Ascending aorta (tissue), 2 donors: ENCODE data around the gene ACP5. TPM values are rescaled to one million over a fixed set of nuclear protein-coding genes. Genes with fewer than 3 reads are reported as not detected.
"Not testable (repeated sequence)": the region's sequence is repeated elsewhere in the genome, so short reads cannot be mapped to it uniquely, and the experiment has no call there.

Source experiments
- DNase-seq, 2 donors: peaks; one replicate each; pipeline ENCODE4 v3.0.0-alpha.2; 2019; ENCODE audit warnings: low spot score in 2 of 2
- H3K27ac ChIP-seq, 2 donors: fragments of 200-600 bp; sonication (generic); one replicate each; pipeline ENCODE4 v1.5.1; 2016 to 2017; ENCODE audit warnings: mild to moderate bottlenecking in 1 of 2
- H3K27me3 ChIP-seq: fragments of 200-600 bp; sonication (generic); one replicate; pipeline ENCODE4 v1.5.1; 2017
- H3K36me3 ChIP-seq, 2 donors: fragments of 200-600 bp; sonication (generic); one replicate each; pipeline ENCODE4 v1.5.1; 2016
- H3K4me1 ChIP-seq, 2 donors: fragments of 200-600 bp; sonication (generic); one replicate each; pipeline ENCODE4 v1.5.1; 2016 to 2017; ENCODE audit warnings: mild to moderate bottlenecking in 1 of 2
- H3K4me3 ChIP-seq, 2 donors: fragments of 200-600 bp; sonication (generic); one replicate each; pipeline ENCODE4 v1.5.1; 2016 to 2017; ENCODE audit warnings: mild to moderate bottlenecking in 1 of 2
- H3K9me3 ChIP-seq, 2 donors: fragments of 200-600 bp; sonication (generic); one replicate each; pipeline ENCODE4 v1.5.1; 2016
- intact Hi-C: fragments of 100-400 bp; cut with DNase I; formaldehyde crosslinking; loops from one replicate; pipeline ENCODE4 v1.15.1; 2023
- total RNA-seq: library from RNA; depleted of rRNA; stranded (reverse); fragments of >200 nt; gene quantifications from one replicate; pipeline ENCODE4 v1.1.0, GENCODE V29; 2016
- TF ChIP-seq, protein P1 (sequence below), 3 experiments: fragments of 200-600 bp in 2 of 3; fragments of 450-650 bp in 1 of 3; sonication (generic) in 2 of 3; IDR thresholded peaks; one replicate each; pipeline ENCODE4 v1.5.1; 2016 to 2019; ENCODE audit warnings: antibody characterized with exemption in 3 of 3, mild to moderate bottlenecking in 1 of 3, moderate library complexity in 1 of 3

Gene ACP5
- not detected for total RNA-seq

GRCh38 chr19:11577451-11578257, at the start of gene ACP5:
Gene ACP5 (minus strand): TSS chr19:11577645. CDS start chr19:11577317, 328 bp downstream.
- H3K27me3 ChIP-seq = peaks cover 7% of the 10 kb centered on the region
- H3K36me3 ChIP-seq = no peaks in the 10 kb centered on the region
- H3K9me3 ChIP-seq = no peaks in the 10 kb centered on the region
- H3K27ac ChIP-seq = peak within 1 kb of the TSS in 1 of 2 donors; percentile 12
- intact Hi-C loops = no loop called here
- H3K4me1 ChIP-seq = peaks cover 0 to 3% of the 10 kb centered on the region in 2 donors
- no peak for DNase-seq
- TF ChIP-seq, protein P1, sequence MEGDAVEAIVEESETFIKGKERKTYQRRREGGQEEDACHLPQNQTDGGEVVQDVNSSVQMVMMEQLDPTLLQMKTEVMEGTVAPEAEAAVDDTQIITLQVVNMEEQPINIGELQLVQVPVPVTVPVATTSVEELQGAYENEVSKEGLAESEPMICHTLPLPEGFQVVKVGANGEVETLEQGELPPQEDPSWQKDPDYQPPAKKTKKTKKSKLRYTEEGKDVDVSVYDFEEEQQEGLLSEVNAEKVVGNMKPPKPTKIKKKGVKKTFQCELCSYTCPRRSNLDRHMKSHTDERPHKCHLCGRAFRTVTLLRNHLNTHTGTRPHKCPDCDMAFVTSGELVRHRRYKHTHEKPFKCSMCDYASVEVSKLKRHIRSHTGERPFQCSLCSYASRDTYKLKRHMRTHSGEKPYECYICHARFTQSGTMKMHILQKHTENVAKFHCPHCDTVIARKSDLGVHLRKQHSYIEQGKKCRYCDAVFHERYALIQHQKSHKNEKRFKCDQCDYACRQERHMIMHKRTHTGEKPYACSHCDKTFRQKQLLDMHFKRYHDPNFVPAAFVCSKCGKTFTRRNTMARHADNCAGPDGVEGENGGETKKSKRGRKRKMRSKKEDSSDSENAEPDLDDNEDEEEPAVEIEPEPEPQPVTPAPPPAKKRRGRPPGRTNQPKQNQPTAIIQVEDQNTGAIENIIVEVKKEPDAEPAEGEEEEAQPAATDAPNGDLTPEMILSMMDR (IDR thresholded peaks at IDR 0.05) = no peak
- H3K4me3 ChIP-seq = peak within 1 kb of the TSS; percentile 26 to 57

DNA sequence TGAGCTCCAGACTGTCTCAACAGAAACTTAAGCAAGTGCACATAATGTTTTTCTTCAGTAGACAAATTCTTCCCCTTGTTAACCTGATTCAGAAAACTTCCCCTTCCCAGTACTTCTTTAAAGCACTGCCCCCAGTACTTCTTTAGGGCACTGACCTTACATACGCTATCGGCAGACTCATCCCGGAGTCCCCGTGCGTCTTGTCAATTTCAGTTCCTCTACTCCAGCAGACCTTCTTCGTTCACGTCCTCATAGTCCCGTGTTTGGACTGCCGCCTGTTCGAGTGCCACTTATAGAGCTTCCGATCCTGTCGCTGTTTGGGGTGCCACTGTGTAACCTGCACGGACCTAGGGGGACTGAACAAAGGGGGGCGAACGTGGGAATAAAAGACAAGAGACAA, 48.8 kb upstream of the ACP5 start:
- no peak for DNase-seq
- Histone ChIP-seq H3K4me1 (peaks cover 0 to 8% of the 10 kb centered on the region in 2 donors), H3K27me3 (no peaks in the 10 kb centered on the region), H3K4me3 (no peak overlapping the region), H3K27ac (no peak overlapping the region), H3K36me3 (no peaks in the 10 kb centered on the region), H3K9me3 (no peaks in the 10 kb centered on the region)
- TF ChIP-seq, protein P1 (IDR thresholded peaks at IDR 0.05) = no peak
- intact Hi-C loops = no loop called here

DNA sequence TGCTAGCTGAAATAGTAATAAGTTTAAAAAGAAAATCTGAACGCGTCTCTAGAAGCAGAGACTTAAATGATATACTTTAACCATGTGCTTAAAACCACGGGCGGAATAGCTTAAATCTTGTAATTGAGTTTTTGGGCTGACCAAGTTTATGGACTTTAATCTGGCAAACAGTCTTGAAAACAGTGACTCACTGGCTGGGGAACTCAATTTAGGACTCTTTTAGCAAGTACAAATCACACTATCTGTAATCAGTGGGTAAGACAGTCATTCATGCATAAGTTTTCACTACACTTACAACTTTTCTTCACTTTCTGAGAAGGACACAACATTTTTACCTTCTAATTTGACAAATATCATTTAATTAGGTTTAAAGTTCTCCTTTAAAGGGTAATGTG, 46.6 kb upstream of the ACP5 start:
- peak overlapping the region; percentile 46 to 61 for H3K27ac ChIP-seq
- TF ChIP-seq, protein P1 (IDR thresholded peaks at IDR 0.05) = no peak
- H3K27me3 ChIP-seq = no peaks in the 10 kb centered on the region
- no peaks in the 10 kb centered on the region for H3K9me3 ChIP-seq
- H3K4me3 ChIP-seq = peak overlapping the region; percentile 46 to 60
- intact Hi-C loops = no loop called here
- H3K4me1 ChIP-seq = peaks cover 0 to 8% of the 10 kb centered on the region in 2 donors
- H3K36me3 ChIP-seq = peaks cover 15 to 21% of the 10 kb centered on the region in 2 donors
- no peak for DNase-seq

GRCh38 chr19:11622401-11622800, 45.0 kb upstream of the ACP5 start:
- H3K4me3 ChIP-seq, DNase-seq, H3K9me3 ChIP-seq, intact Hi-C loops, H3K27me3 ChIP-seq, H3K4me1 ChIP-seq, H3K27ac ChIP-seq: not testable (repeated sequence)
- H3K36me3 ChIP-seq = peaks cover 31 to 35% of the 10 kb centered on the region in 2 donors

- intact Hi-C loops = no loop called here
- Histone ChIP-seq H3K4me3 (no peak overlapping the region), H3K4me1 (peaks cover 0 to 8% of the 10 kb centered on the region in 2 donors), H3K9me3 (peaks cover 18 to 19% of the 10 kb centered on the region in 2 donors), H3K27me3 (no peaks in the 10 kb centered on the region), H3K36me3 (peaks cover 50 to 54% of the 10 kb centered on the region in 2 donors), H3K27ac (no peak overlapping the region)
- DNase-seq = no peak
- TF ChIP-seq, protein P1 (IDR thresholded peaks at IDR 0.05) = no peak
Observed at GRCh38 chr19:11620553-11620952, 43.1 kb upstream of the ACP5 start.
